ENCODE results near the gene FAM81A.

- TF ChIP-seq, protein P1, sequence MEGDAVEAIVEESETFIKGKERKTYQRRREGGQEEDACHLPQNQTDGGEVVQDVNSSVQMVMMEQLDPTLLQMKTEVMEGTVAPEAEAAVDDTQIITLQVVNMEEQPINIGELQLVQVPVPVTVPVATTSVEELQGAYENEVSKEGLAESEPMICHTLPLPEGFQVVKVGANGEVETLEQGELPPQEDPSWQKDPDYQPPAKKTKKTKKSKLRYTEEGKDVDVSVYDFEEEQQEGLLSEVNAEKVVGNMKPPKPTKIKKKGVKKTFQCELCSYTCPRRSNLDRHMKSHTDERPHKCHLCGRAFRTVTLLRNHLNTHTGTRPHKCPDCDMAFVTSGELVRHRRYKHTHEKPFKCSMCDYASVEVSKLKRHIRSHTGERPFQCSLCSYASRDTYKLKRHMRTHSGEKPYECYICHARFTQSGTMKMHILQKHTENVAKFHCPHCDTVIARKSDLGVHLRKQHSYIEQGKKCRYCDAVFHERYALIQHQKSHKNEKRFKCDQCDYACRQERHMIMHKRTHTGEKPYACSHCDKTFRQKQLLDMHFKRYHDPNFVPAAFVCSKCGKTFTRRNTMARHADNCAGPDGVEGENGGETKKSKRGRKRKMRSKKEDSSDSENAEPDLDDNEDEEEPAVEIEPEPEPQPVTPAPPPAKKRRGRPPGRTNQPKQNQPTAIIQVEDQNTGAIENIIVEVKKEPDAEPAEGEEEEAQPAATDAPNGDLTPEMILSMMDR (IDR thresholded peaks at IDR 0.05): no peak
- no peak for TF ChIP-seq POLR2A (IDR thresholded peaks at IDR 0.05)
These were observed 18.8 kb upstream of the FAM81A start for GRCh38 chr15:59419170-59419569.
